ENCODE data around the gene HMCN1. TPM values are rescaled to one million over a fixed set of nuclear protein-coding genes. Genes with fewer than 3 reads are reported as not detected.
A peak's percentile ranks its signal among the peaks of the same experiment; 100 is the strongest.
"Not testable (repeated sequence)": the region's sequence is repeated elsewhere in the genome, so short reads cannot be mapped to it uniquely, and the experiment has no call there.

HMCN1 gene
- polyA plus RNA-seq, 1 donor: 4.2 TPM

DNA sequence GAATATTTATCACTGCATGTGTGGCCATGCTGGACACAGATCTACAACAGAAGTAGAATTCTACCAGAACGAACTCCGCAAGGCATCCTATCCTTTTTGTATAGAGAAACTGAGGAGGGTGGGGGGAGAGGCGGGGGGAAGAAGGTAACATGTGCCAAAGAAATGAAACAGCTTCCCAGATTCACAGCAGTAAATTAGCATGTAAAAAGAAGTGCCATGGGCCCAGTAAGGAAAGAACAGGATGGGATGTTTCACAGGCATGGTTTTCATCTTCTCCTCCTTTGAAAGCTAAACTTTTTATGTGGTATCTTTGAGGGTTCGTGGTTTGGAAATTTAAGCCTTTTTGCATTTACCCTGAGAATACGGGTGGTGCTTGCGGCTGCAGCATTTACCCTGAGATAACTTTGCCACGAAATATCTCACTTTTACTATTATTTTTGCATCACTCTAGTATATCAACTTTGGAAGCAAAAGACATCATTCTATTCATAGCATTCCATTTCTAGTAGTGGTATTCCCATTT lies 471.9 kb downstream of the HMCN1 start:
- no peaks in the 10 kb centered on the region for H3K4me1 ChIP-seq (ENCODE audit: control insufficient read depth, insufficient read depth, low read length)
- 93% methylated on average over 3 of the region's 7 CpGs for WGBS (ENCODE audit: insufficient coverage, low lambda C conversion rate)
- H3K9me3 ChIP-seq (ENCODE audit: control insufficient read depth, low read depth, low read length): no peaks in the 10 kb centered on the region
- DNase-seq: no peak
- no peak overlapping the region for H3K4me3 ChIP-seq (ENCODE audit: low read length)
- no peaks in the 10 kb centered on the region for H3K36me3 ChIP-seq (ENCODE audit: control insufficient read depth, insufficient read depth, low read length)
- H3K27ac ChIP-seq (ENCODE audit: low read length): no peak overlapping the region
- H3K27me3 ChIP-seq (ENCODE audit: control insufficient read depth, insufficient read depth, low read length): no peaks in the 10 kb centered on the region

DNA sequence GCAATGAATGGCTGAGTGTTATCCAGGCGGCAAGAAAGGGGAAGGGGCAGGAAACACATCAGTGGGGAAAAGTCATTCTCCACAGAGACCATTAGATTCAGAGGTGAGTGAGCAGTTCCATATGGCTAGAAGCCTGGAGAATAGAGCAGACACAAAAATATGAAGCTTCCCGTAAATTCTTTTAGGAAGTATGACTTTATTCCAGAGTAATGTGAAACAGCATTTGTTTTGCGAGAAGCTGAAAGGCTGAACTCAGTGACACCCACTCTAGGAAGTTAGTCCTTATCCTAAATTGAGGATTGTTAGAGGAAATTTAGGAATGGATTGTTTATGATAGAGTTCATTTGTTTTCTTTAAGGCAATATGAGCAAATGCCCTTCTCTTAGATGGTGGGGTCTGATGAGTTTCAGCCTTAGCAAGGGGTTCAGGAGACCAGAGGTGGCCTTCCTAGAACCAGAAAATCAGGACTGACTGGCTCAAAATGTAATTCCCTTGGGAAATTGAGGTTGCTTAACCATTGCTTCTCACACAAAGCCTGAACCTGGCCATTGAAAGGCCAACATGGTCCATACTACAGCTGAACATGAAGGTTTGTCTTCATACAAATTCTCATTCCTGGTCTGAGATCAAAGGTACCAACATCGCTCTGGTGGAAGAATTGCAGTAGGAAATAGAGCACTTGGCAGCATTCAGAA lies 473.3 kb downstream of the HMCN1 start:
- 100% methylated on average over 2 of the region's 4 CpGs for WGBS (ENCODE audit: insufficient coverage, low lambda C conversion rate)
- no peak overlapping the region for H3K4me3 ChIP-seq (ENCODE audit: low read length)
- H3K27ac ChIP-seq (ENCODE audit: low read length): no peak overlapping the region
- H3K4me1 ChIP-seq (ENCODE audit: control insufficient read depth, insufficient read depth, low read length): no peaks in the 10 kb centered on the region
- DNase-seq: no peak
- no peaks in the 10 kb centered on the region for H3K27me3 ChIP-seq (ENCODE audit: control insufficient read depth, insufficient read depth, low read length)
- H3K36me3 ChIP-seq (ENCODE audit: control insufficient read depth, insufficient read depth, low read length): no peaks in the 10 kb centered on the region
- no peaks in the 10 kb centered on the region for H3K9me3 ChIP-seq (ENCODE audit: control insufficient read depth, low read depth, low read length)

DNA sequence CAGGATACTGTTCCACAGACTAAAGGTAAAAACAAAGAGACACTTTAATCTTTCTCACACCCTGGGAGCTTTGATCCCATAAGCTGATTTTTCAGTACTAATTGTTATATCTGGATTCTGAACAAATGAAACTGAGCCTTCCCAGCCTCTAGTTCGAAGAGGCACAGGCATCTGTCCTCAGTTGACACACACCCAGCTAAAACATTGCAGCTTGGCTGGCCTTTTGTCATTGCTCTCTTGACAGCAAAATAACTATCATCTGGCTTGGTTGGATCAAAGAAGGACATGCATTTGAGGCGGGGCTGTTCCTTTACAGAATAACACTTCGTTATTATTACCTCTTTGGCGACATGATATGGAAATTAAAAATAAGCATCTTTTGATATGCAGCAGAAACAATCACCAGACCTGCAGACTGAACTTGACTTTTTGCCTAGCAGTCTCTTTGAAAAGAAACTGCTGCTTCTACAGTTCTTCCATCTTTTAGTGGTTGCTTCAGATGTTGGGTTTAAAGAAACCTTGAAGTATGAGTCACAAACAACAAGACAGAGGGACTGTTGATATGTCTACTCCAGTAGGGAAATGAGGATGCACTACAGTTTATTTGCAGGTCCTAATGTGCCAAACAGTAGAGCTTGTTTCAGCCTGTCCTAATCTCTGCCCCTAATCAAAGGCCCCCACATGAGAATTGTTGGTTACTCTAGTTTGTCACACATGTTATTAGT lies 474.4 kb downstream of the HMCN1 start:
- H3K9me3 ChIP-seq (ENCODE audit: control insufficient read depth, low read depth, low read length): no peaks in the 10 kb centered on the region
- H3K36me3 ChIP-seq (ENCODE audit: control insufficient read depth, insufficient read depth, low read length): no peaks in the 10 kb centered on the region
- H3K4me3 ChIP-seq (ENCODE audit: low read length): no peak overlapping the region
- WGBS (ENCODE audit: insufficient coverage, low lambda C conversion rate): 89% methylated on average over 3 of the region's 4 CpGs
- H3K4me1 ChIP-seq (ENCODE audit: control insufficient read depth, insufficient read depth, low read length): no peaks in the 10 kb centered on the region
- no peaks in the 10 kb centered on the region for H3K27me3 ChIP-seq (ENCODE audit: control insufficient read depth, insufficient read depth, low read length)
- H3K27ac ChIP-seq (ENCODE audit: low read length): no peak overlapping the region
- no peak for DNase-seq

DNA sequence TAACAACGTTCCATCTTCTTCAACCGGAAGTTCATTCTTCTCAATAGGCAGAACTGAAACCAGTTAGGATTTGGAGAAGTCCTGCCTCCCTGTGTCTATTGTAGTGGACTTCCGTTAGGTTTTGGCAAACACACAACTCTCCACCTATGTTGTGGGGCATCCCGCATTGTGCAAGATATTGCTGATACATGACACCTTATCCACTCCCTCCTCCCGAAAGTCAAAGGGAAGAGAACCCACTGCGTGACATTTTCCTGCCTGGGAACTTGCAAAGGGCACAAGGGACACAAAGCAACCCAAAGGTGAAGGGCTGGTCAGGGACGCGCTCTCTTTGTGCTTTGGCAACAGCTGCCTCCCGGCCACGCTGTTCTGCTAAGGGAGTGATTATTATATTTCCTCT lies 476.1 kb downstream of the HMCN1 start:
- no peaks in the 10 kb centered on the region for H3K4me1 ChIP-seq (ENCODE audit: control insufficient read depth, insufficient read depth, low read length)
- WGBS (ENCODE audit: insufficient coverage, low lambda C conversion rate): no CpG with 5 or more reads among the region's 10 CpGs
- no peaks in the 10 kb centered on the region for H3K27me3 ChIP-seq (ENCODE audit: control insufficient read depth, insufficient read depth, low read length)
- H3K36me3 ChIP-seq (ENCODE audit: control insufficient read depth, insufficient read depth, low read length): no peaks in the 10 kb centered on the region
- H3K9me3 ChIP-seq (ENCODE audit: control insufficient read depth, low read depth, low read length): no peaks in the 10 kb centered on the region
- no peak overlapping the region for H3K4me3 ChIP-seq (ENCODE audit: low read length)
- no peak for DNase-seq
- H3K27ac ChIP-seq (ENCODE audit: low read length): no peak overlapping the region

DNA sequence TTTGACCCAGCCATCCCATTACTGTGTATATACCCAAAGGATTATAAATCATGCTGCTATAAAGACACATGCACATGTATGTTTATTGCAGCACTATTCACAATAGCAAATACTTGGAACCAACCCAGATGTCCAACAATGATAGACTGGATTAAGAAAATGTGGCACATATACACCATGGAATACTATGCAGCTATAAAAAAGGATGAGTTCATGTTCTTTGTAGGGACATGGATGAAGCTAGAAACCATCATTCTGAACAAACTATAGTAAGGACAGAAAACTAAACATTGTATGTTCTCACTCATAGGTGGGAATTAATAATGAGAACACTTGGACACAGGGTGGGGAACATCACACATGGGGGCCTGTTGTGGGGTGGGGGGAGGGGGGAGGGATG lies 477.4 kb downstream of the HMCN1 start:
- DNase-seq; H3K9me3 ChIP-seq (ENCODE audit: control insufficient read depth, low read depth, low read length); H3K4me1 ChIP-seq (ENCODE audit: control insufficient read depth, insufficient read depth, low read length); H3K27ac ChIP-seq (ENCODE audit: low read length); H3K36me3 ChIP-seq (ENCODE audit: control insufficient read depth, insufficient read depth, low read length); H3K27me3 ChIP-seq (ENCODE audit: control insufficient read depth, insufficient read depth, low read length); H3K4me3 ChIP-seq (ENCODE audit: low read length): not testable (repeated sequence)

DNA sequence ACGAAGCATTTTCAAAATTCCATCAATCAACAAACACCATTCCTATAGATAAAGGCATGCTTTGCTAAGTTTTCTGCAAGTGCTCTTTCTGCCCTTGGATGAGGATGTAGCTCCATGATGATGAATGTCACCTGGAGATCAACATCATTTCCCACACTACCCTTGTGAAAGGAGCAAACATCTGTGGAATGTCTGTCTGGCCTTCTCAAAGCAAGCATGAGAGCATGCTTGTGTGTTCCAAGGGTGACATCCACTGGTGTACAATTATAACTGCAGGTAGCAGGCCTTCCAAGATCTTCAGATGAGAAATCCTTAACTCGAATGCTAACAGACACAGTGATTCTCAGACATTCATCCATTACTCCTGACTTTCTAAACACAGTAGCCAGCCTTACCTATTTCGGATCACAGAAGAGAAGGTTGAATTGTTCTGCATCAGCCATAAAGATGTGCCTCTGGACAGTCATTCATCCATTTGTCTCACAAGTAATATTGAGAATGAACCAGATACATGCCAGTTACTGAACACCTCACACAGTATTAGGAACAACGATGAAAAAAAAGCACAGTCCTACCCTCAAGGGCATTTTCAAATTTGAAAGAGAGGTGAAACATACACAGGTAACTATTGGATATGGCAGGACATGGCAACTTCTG lies 478.5 kb downstream of the HMCN1 start:
- Histone ChIP-seq H3K4me1 (ENCODE audit: control insufficient read depth, insufficient read depth, low read length) (no peaks in the 10 kb centered on the region), H3K27ac (ENCODE audit: low read length) (no peak overlapping the region), H3K36me3 (ENCODE audit: control insufficient read depth, insufficient read depth, low read length) (no peaks in the 10 kb centered on the region), H3K4me3 (ENCODE audit: low read length) (no peak overlapping the region), H3K27me3 (ENCODE audit: control insufficient read depth, insufficient read depth, low read length) (no peaks in the 10 kb centered on the region), H3K9me3 (ENCODE audit: control insufficient read depth, low read depth, low read length) (no peaks in the 10 kb centered on the region)
- DNase-seq: peak; percentile 54 to 68
- 80% methylated on average over 1 of the region's 4 CpGs for WGBS (ENCODE audit: insufficient coverage, low lambda C conversion rate)

DNA sequence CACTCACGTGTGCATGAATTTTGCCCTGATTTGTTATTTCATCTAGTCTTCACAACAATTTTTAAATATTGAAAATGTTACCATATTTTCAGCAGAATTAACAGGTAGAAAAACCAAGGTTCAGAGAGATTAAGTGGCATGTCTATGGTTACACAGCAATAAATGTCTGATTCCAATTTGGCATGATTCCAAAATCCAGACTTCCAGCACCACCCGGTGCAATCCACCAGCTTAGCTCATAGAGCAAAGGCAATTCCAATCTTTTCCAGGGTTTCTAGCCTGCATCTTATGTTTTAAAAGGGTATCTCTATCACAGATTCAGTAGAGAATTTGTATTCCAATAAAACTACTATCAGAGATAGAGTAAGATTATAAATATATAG lies 479.0 kb downstream of the HMCN1 start:
- H3K9me3 ChIP-seq (ENCODE audit: control insufficient read depth, low read depth, low read length): no peaks in the 10 kb centered on the region
- H3K4me1 ChIP-seq (ENCODE audit: control insufficient read depth, insufficient read depth, low read length): no peaks in the 10 kb centered on the region
- H3K27ac ChIP-seq (ENCODE audit: low read length): no peak overlapping the region
- no peaks in the 10 kb centered on the region for H3K27me3 ChIP-seq (ENCODE audit: control insufficient read depth, insufficient read depth, low read length)
- WGBS (ENCODE audit: insufficient coverage, low lambda C conversion rate): no CpG with 5 or more reads among the region's 2 CpGs
- H3K4me3 ChIP-seq (ENCODE audit: low read length): no peak overlapping the region
- no peaks in the 10 kb centered on the region for H3K36me3 ChIP-seq (ENCODE audit: control insufficient read depth, insufficient read depth, low read length)
- no peak for DNase-seq

DNA sequence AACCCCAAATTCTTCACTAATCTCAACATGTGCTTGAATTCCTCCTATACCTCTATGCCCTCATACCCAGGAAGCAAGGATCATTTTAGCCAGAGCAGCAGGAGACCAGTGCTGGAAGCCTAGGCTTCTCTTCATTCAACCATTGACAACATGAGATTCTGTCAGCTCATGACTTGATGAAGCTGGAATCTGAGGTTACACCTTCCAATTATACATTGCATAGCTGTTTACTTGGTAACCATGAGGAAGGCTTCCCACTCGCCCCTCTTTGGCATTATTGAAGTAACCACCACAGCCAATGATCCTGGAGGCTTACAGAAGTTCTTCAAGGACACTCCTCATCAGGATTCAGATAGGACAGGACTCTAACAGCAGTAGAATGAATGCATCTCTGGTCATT lies 480.6 kb downstream of the HMCN1 start:
- no peaks in the 10 kb centered on the region for H3K4me1 ChIP-seq (ENCODE audit: control insufficient read depth, insufficient read depth, low read length)
- H3K9me3 ChIP-seq (ENCODE audit: control insufficient read depth, low read depth, low read length): no peaks in the 10 kb centered on the region
- no peaks in the 10 kb centered on the region for H3K27me3 ChIP-seq (ENCODE audit: control insufficient read depth, insufficient read depth, low read length)
- no peak for DNase-seq
- H3K36me3 ChIP-seq (ENCODE audit: control insufficient read depth, insufficient read depth, low read length): no peaks in the 10 kb centered on the region
- WGBS (ENCODE audit: insufficient coverage, low lambda C conversion rate): no CpG with 5 or more reads among the region's 1 CpG
- no peak overlapping the region for H3K27ac ChIP-seq (ENCODE audit: low read length)
- H3K4me3 ChIP-seq (ENCODE audit: low read length): no peak overlapping the region

DNA sequence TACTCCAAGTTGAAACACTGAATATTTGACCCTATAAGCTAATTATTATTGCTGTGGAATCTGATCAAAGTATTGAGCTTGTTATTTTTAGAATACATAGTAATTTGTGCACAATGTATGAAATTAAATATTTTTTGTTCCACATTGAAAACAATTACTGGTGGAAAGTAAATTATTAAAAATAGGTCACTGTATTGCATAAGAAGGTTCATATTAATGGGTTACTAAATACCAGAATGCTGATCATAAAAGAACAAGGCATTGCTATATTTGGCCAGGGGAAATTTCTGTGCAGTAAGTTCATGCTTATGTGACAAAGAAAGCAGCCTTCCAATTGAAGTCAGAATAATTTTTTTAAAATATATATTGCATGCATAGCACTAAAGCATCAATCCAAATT lies 481.4 kb downstream of the HMCN1 start:
- DNase-seq: no peak
- H3K4me1 ChIP-seq (ENCODE audit: control insufficient read depth, insufficient read depth, low read length): no peaks in the 10 kb centered on the region
- H3K27me3 ChIP-seq (ENCODE audit: control insufficient read depth, insufficient read depth, low read length): no peaks in the 10 kb centered on the region
- H3K36me3 ChIP-seq (ENCODE audit: control insufficient read depth, insufficient read depth, low read length): no peaks in the 10 kb centered on the region
- no peak overlapping the region for H3K4me3 ChIP-seq (ENCODE audit: low read length)
- H3K27ac ChIP-seq (ENCODE audit: low read length): no peak overlapping the region
- H3K9me3 ChIP-seq (ENCODE audit: control insufficient read depth, low read depth, low read length): no peaks in the 10 kb centered on the region

DNA sequence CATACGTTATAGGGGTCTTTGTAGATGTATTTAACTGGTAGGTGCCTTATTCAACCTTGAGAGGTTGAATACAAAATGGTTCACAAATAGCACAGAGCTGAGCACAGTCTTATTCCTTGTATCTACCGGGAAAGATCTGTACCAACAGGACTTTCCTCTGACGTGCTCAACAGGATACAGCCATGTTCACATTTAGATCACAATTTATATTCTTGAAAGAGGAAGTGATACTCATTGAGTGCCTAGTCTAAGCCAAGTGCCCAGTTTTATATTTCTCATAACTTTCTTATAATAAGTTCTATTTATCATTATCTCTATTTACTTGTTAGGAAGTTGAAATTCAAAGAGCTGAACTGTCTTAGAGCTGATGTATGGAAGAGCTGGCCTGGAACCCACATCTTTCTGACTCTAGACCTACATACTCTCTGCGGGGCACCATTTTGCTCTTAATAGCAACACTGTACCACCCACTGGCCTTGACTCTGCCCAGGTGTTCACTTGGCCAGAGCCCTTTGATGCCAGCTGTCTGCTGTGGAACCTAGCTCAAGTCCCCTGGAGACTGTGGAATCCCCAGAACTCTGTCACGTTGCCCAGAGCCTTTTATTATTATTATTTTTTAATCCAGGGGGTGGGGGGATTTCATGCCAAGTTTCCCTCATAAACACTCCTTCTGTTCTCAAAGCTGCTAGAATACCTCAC lies 484.6 kb downstream of the HMCN1 start:
- no peak for DNase-seq
- Histone ChIP-seq H3K27me3 (ENCODE audit: control insufficient read depth, insufficient read depth, low read length) (no peaks in the 10 kb centered on the region), H3K9me3 (ENCODE audit: control insufficient read depth, low read depth, low read length) (no peaks in the 10 kb centered on the region), H3K36me3 (ENCODE audit: control insufficient read depth, insufficient read depth, low read length) (no peaks in the 10 kb centered on the region), H3K4me3 (ENCODE audit: low read length) (no peak overlapping the region), H3K4me1 (ENCODE audit: control insufficient read depth, insufficient read depth, low read length) (no peaks in the 10 kb centered on the region), H3K27ac (ENCODE audit: low read length) (no peak overlapping the region)
- WGBS (ENCODE audit: insufficient coverage, low lambda C conversion rate): 100% methylated on average over 1 of the region's 5 CpGs
